Astrocyte of the hippocampus (primary cell): Measurements from ENCODE around the gene SELENOO.

Source experiments
- DNase-seq: peaks from one replicate; pipeline ENCODE4 v3.0.0; 2011; ENCODE audit warnings: low read depth, low spot score

SELENOO gene

GRCh38 chr22:50171319-50171964 is 29.4 kb upstream of the SELENOO start:
- no peak for DNase-seq

DNA sequence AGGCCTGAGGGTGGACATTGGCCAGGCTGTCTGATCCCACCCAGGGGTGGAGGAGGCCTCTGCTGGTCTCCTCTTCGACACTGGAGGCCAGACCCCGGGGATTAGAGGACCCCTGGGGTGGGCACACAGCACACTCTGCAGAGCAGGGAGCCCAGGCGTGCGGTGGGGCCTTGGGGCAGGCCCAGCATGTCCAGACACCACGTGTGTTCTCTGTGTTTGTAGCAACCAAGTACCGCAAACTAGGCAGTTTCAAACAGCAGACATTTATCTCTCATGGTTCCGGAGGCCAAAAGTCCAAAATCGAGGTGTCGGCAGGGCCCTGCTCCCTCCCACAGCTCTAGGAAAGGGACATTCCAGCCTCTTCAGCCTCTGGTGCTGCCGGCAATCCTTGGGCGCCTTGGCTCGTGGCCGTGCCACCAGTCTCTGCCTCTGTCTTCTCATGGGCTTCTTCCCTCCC is 28.8 kb upstream of the SELENOO start:
- no peak for DNase-seq

- DNase-seq: no peak
Measured at GRCh38 chr22:50173311-50173982, 27.4 kb upstream of the SELENOO start.

- no peak for DNase-seq
Measured at GRCh38 chr22:50173983-50174355, 26.8 kb upstream of the SELENOO start.

DNA sequence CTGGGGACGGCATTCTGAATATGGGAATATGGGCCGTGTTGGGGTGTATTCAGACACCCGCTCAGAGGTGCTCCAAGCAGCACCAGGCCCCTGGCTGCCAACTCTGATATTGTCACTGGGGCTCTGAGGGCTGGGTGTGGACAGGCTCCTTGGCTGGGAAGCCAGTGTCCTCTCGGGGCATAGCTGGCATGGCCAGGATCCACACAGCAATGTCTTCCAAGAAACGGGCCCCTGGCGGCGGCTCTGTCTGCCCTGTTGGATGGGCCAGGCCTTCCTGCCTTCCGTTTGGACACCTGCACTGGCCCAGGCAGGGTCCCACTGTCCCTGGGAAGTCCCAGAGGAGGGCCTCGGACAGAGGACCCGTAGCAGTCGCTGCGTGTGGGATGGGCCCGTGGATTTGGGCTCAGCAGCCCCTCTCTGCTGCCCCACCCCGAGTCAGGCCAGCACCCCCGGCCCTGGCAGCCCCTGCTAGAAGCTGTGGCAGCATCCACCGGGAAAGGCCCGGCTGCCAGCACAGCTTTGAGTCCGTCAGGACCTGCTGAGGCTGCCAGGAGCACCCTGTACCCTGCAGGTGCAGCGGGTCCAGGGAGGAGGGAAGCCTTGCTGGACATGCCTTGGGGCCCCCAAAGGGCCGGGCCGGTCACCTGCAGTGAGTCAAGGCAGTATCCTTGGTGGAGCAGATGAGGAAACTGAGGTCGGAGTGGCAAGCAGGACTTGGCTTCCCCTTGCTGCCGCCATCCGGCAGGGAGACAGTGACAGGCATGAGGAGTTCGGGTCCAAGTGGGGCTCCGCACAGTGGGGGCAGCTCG is 26.2 kb upstream of the SELENOO start:
- no peak for DNase-seq

DNA sequence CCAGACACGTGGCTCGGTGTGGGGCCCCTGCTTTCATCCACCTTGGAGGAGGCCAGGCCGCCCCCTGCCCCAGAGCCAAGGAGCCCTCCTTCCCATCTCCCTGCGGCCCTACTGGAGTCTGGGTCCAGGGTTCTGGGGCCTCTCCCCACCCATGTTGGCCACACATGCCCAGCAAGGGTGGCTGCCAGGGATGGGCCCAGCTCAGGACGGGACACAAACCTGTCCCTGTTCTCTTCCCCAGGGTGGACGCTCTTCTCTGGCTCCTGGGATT is 25.7 kb upstream of the SELENOO start:
- no peak for DNase-seq

GRCh38 chr22:50175921-50176849 is 24.6 kb upstream of the SELENOO start:
- DNase-seq: no peak

DNA sequence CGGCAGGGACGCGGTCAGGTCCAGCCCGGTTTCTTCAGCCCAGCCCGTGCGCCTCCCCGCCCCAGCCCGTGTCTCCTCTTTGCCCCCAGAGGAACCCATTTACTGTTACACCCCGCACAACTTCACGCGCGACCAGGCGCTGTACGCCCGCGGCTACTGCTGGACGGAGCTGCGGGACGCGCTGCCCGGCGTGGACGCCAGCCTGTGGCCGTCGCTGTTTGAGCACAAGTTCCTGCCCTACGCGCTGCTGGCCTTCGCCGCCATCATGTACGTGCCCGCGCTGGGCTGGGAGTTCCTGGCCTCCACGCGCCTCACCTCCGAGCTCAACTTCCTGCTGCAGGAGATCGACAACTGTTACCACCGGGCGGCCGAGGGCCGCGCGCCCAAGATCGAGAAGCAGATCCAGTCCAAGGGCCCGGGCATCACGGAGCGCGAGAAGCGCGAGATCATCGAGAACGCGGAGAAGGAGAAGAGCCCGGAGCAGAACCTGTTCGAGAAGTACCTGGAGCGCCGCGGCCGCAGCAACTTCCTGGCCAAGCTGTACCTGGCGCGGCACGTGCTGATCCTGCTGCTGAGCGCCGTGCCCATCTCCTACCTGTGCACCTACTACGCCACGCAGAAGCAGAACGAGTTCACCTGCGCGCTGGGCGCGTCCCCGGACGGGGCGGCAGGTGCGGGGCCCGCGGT is 23.8 kb upstream of the SELENOO start:
- DNase-seq: no peak

DNA sequence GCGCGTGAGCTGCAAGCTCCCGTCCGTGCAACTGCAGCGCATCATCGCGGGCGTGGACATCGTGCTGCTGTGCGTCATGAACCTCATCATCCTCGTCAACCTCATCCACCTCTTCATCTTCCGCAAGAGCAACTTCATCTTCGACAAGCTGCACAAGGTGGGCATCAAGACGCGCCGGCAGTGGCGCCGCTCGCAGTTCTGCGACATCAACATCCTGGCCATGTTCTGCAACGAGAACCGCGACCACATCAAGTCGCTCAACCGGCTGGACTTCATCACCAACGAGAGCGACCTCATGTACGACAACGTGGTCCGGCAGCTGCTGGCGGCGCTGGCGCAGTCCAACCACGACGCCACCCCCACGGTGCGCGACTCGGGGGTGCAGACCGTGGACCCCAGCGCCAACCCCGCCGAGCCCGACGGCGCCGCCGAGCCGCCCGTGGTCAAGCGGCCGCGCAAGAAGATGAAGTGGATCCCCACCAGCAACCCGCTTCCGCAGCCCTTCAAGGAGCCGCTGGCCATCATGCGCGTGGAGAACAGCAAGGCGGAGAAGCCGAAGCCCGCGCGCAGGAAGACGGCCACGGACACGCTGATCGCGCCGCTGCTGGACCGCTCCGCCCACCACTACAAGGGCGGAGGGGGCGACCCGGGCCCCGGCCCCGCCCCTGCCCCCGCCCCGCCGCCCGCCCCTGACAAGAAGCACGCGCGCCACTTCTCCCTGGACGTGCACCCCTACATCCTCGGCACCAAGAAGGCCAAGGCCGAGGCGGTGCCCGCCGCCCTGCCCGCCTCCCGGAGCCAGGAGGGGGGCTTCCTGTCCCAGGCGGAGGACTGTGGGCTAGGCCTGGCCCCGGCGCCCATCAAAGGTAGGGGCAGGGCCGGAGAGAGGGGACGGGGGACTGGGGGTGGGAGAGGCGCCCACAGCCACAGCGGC is 23.0 kb upstream of the SELENOO start:
- no peak for DNase-seq

- DNase-seq: no peak
Measured at GRCh38 chr22:50178471-50178864, 22.3 kb upstream of the SELENOO start.

DNA sequence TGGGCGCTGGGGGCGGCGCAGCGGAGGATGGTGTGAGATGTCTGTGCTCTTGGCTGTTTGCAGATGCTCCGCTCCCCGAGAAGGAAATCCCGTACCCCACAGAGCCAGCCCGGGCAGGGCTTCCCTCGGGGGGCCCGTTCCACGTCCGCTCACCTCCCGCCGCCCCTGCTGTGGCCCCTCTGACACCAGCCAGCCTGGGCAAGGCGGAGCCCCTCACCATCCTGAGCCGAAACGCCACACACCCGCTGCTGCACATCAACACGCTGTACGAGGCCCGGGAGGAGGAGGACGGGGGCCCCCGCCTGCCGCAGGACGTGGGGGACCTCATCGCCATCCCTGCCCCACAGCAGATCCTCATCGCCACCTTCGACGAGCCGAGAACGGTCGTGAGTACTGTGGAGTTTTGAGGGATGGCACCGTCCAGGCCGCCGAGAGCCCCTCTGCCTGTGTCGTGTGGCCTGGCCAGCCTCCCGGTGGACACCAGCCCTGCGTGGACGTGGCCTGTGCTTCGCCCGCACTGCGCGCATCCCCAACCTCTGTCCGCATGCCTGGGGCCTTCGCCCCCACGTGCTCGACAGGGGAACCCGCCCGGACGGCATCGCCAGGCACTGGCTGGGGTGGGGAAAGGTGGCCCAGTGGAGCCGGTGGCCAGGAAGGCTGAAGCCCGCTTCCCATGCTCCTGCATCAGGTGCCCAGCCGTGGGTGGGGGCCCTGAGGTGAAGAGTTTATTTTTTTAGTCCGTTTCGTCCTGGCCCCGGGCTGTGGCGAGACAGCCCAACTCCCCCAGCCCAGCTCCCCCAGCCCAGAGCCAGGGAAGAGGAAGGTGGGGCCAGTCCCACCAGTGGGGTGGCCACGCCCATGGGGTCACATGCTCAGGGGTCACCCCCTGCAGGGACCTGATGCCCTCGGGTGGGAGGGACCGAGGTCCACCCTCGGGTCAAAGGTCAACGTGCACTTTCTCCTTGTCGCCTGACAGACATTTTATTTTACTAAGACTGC is 21.6 kb upstream of the SELENOO start:
- DNase-seq: no peak

DNA sequence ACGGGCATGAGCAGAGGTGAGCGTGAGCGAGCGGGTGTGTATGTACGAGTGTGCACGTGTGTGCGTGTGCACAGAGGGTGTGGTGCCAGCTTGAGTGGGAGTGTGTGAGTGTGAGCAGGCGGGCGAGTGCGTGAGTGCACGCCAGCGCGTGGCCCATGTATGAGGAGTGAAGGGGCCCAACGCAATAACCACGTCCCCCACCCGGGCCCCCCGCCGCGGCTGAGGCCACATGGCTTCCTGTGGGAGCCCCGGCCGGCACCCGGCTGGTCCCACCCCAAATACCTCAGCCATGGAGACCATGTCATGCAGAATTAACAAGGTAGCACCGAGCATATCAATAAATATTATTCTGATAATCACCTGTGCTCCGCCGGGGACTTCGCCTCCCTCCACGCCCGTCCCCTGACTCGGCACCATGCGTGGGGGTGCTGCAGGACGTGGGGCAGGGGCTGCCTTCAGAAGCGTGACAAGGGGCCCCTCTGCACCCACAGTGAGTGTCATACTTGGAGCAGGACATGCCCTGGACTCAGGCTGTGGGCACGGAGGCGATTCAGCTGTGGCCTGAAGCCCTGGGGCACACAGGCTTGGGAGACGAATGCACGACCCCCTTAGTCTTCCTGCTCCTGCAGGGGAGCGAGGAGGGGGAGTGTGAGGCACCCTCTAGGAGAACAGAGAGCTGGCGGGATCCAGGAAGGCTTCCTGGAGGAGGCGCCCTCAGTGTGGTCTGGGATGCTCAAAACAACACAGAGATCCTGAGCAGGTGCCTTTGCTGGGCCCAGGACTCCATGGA is 20.7 kb upstream of the SELENOO start:
- no peak for DNase-seq

DNA sequence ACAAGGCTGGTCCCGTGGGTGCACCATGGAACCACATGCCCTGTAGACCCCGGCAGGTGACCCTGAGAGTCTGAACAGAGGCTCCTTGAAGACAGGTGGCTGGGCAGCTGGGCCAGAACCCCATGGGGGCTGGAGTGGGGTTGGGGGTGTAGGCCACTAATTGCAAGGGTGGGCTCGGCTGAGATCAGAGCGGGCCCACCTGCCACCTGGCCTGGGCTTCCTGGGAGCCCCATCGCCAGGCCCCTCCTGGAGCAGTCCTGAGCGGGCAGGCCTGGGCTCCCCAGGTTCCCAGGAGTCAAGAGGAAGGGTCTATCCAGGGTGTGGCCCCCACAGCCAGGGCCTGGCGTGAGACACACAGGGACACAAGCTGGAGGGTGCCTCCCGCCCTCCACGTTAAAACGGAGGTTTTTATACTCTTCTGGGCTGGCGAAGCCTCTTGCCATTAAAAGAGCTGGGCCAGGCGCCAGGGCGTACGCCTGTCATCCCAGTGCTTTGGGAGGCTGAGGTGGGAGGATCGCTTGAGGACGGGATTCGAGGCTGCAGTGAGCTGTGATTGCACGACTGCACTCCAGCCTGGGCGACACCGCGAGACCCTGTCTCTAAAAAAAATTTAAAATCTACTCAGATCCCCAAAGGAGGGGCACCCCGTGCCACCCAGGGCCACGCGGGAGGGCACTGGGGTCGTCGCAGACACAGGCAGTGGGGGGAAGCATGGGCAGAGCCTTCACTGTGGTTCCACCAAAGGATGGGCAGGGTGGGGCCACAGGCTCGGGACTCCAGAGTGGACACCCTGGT is 19.9 kb upstream of the SELENOO start:
- no peak for DNase-seq

- DNase-seq: no peak
Measured at GRCh38 chr22:50182176-50183081, 18.4 kb upstream of the SELENOO start.

- DNase-seq: no peak
Measured at GRCh38 chr22:50183141-50183971, 17.5 kb upstream of the SELENOO start.
